Stimulated activated CD8-positive, alpha-beta memory T cell treated with anti-CD3 and anti-CD28 coated beads, Interleukin-12 subunit alpha, Interleukin-12 subunit beta, amount 100 ng/mL, for 1 hour (primary cell): ENCODE data around the gene OR4C45.
"Not testable (repeated sequence)": the region's sequence is repeated elsewhere in the genome, so short reads cannot be mapped to it uniquely, and the experiment has no call there.

Source experiments
- DNase-seq: peaks from one replicate; pipeline ENCODE4 v3.0.0-alpha.2; 2020; ENCODE audit warnings: low read depth

OR4C45 gene

GRCh38 chr11:50032574-50032973, at the start of gene OR4C45:
Gene OR4C45, plus strand, starts transcription at chr11:50032874.
- DNase-seq, result no peak

- no peak for DNase-seq
Measured at GRCh38 chr11:49995565-49995964, 37.1 kb upstream of the OR4C45 start.

GRCh38 chr11:50030193-50030592, 2.5 kb upstream of the OR4C45 start:
- DNase-seq, result no peak

- DNase-seq, result not testable (repeated sequence)
Measured at GRCh38 chr11:50036239-50036638, 3.6 kb downstream of the OR4C45 start.

GRCh38 chr11:50037251-50037650, 4.6 kb downstream of the OR4C45 start:
- no peak for DNase-seq

- no peak for DNase-seq
Measured at GRCh38 chr11:50044647-50045046, 12.0 kb downstream of the OR4C45 start.

- not testable (repeated sequence) for DNase-seq
Measured at GRCh38 chr11:50063056-50063455, 30.4 kb downstream of the OR4C45 start.

GRCh38 chr11:50070389-50070788, 37.7 kb downstream of the OR4C45 start:
- DNase-seq, result no peak

- no peak for DNase-seq
Measured at GRCh38 chr11:50071584-50072225, 39.0 kb downstream of the OR4C45 start.

GRCh38 chr11:50072226-50073112, 39.8 kb downstream of the OR4C45 start:
- DNase-seq, result no peak

GRCh38 chr11:50073113-50074105, 40.7 kb downstream of the OR4C45 start:
- DNase-seq, result no peak

GRCh38 chr11:50074161-50074560, 41.5 kb downstream of the OR4C45 start:
- DNase-seq, result no peak

GRCh38 chr11:50075856-50076255, 43.2 kb downstream of the OR4C45 start:
- DNase-seq, result no peak

GRCh38 chr11:50077526-50077925, 44.9 kb downstream of the OR4C45 start:
- no peak for DNase-seq

- DNase-seq, result no peak
Measured at GRCh38 chr11:50078001-50078400, 45.3 kb downstream of the OR4C45 start.

- not testable (repeated sequence) for DNase-seq
Measured at GRCh38 chr11:50078946-50079345, 46.3 kb downstream of the OR4C45 start.

- DNase-seq, result no peak
Measured at GRCh38 chr11:50080256-50080655, 47.6 kb downstream of the OR4C45 start.
